Mesodermal cell (in vitro differentiated cells): Measurements from ENCODE around the gene ANKRD63.

ENCODE experiments used
- H3K27ac ChIP-seq: 2 replicates; pipeline ENCODE4 v1.7.0; 2013; ENCODE audit warnings: mild to moderate bottlenecking, low read depth, low read length, moderate library complexity; ENCODE audit not compliant: severe bottlenecking
- H3K36me3 ChIP-seq: 2 replicates; pipeline ENCODE4 v1.7.1; 2013; ENCODE audit warnings: mild to moderate bottlenecking, low read length, moderate library complexity; ENCODE audit not compliant: control insufficient read depth, insufficient read depth
- H3K4me1 ChIP-seq: one replicate; pipeline ENCODE4 v1.7.1; 2013; ENCODE audit warnings: mild to moderate bottlenecking, low read length; ENCODE audit not compliant: insufficient read depth, control insufficient read depth, poor library complexity, severe bottlenecking
- H3K4me3 ChIP-seq: 2 replicates; pipeline ENCODE4 v1.7.0; 2013; ENCODE audit warnings: low read length, control low read depth, mild to moderate bottlenecking; ENCODE audit not compliant: insufficient read depth, poor library complexity, severe bottlenecking; ENCODE audit errors: extremely low read depth
- H3K9me3 ChIP-seq: 2 replicates; pipeline ENCODE4 v1.7.1; 2013; ENCODE audit warnings: mild to moderate bottlenecking, low read length, moderate library complexity; ENCODE audit not compliant: control insufficient read depth
- WGBS, 2 experiments: methylation state at CpG; one replicate each; pipeline ENCODE4 v1.1.5; 2013; ENCODE audit warnings: missing lambda C conversion rate in 2 of 2; ENCODE audit not compliant: insufficient coverage in 2 of 2; 5-methylcytosine and 5-hydroxymethylcytosine counted together

Gene ANKRD63

GRCh38 chr15:40303576-40303975 is 20.7 kb upstream of the ANKRD63 start:
- Histone ChIP-seq H3K36me3 (peaks cover 12% of the 10 kb centered on the region), H3K27ac (no peak overlapping the region), H3K4me3 (no peak overlapping the region), H3K4me1 (peaks cover 33% of the 10 kb centered on the region), H3K9me3 (peaks cover 11% of the 10 kb centered on the region)
- WGBS, 2 experiments = 92 to 100% methylated on average over 2 of the region's 2 CpGs

GRCh38 chr15:40302981-40303380 is 20.1 kb upstream of the ANKRD63 start:
- peaks cover 18% of the 10 kb centered on the region for H3K36me3 ChIP-seq
- WGBS, 2 experiments = 97 to 99% methylated on average over 9 of the region's 11 CpGs
- H3K4me1 ChIP-seq = peaks cover 27% of the 10 kb centered on the region

GRCh38 chr15:40302288-40302886 is 19.5 kb upstream of the ANKRD63 start:
- Histone ChIP-seq H3K9me3 (peaks cover 11% of the 10 kb centered on the region), H3K4me3 (no peak overlapping the region), H3K36me3 (peaks cover 19% of the 10 kb centered on the region), H3K27ac (peak overlapping the region; percentile 85), H3K4me1 (peaks cover 23% of the 10 kb centered on the region)
- 93 to 94% methylated on average over 12 to 14 of the region's 19 CpGs for WGBS, 2 experiments

More at GRCh38 chr15:40302981-40303380, 20.1 kb upstream of the ANKRD63 start:
- Histone ChIP-seq H3K27ac (no peak overlapping the region), H3K4me3 (no peak overlapping the region), H3K9me3 (peaks cover 11% of the 10 kb centered on the region)

GRCh38 chr15:40301467-40302179 is 18.8 kb upstream of the ANKRD63 start:
- no peak overlapping the region for H3K4me3 ChIP-seq
- WGBS, 2 experiments = 52 to 67% methylated on average over 7 to 12 of the region's 12 CpGs
- H3K9me3 ChIP-seq = peaks cover 11% of the 10 kb centered on the region
- H3K4me1 ChIP-seq = peaks cover 16% of the 10 kb centered on the region
- peak overlapping the region; percentile 85 for H3K27ac ChIP-seq
- peaks cover 19% of the 10 kb centered on the region for H3K36me3 ChIP-seq

GRCh38 chr15:40300771-40301170 is 17.9 kb upstream of the ANKRD63 start:
- Histone ChIP-seq H3K4me1 (peaks cover 13% of the 10 kb centered on the region), H3K27ac (peak overlapping the region; percentile 85), H3K36me3 (peaks cover 19% of the 10 kb centered on the region), H3K4me3 (no peak overlapping the region), H3K9me3 (peaks cover 11% of the 10 kb centered on the region)
- 80% methylated on average over 1 of the region's 2 CpGs; no CpG with 5 or more reads in 1 of the 2 experiments for WGBS, 2 experiments

- peaks cover 13% of the 10 kb centered on the region for H3K4me1 ChIP-seq
- WGBS, 2 experiments = 100% methylated on average over 1 of the region's 2 CpGs; no CpG with 5 or more reads in 1 of the 2 experiments
- H3K4me3 ChIP-seq = no peak overlapping the region
- peaks cover 19% of the 10 kb centered on the region for H3K36me3 ChIP-seq
- H3K27ac ChIP-seq = no peak overlapping the region
- H3K9me3 ChIP-seq = peaks cover 11% of the 10 kb centered on the region
Observed at GRCh38 chr15:40300367-40300766, 17.5 kb upstream of the ANKRD63 start.

GRCh38 chr15:40298216-40298935 is 15.5 kb upstream of the ANKRD63 start:
- Histone ChIP-seq H3K27ac (no peak overlapping the region), H3K9me3 (peaks cover 11% of the 10 kb centered on the region), H3K36me3 (peaks cover 19% of the 10 kb centered on the region), H3K4me1 (peaks cover 13% of the 10 kb centered on the region), H3K4me3 (no peak overlapping the region)
- WGBS, 2 experiments = 94 to 98% methylated on average over 15 of the region's 17 CpGs

GRCh38 chr15:40297356-40297755 is 14.5 kb upstream of the ANKRD63 start:
- 93 to 94% methylated on average over 6 to 8 of the region's 10 CpGs for WGBS, 2 experiments
- Histone ChIP-seq H3K27ac (no peak overlapping the region), H3K4me1 (peaks cover 11% of the 10 kb centered on the region), H3K4me3 (no peak overlapping the region), H3K9me3 (peaks cover 11% of the 10 kb centered on the region), H3K36me3 (peaks cover 13% of the 10 kb centered on the region)

- peaks cover 11% of the 10 kb centered on the region for H3K9me3 ChIP-seq
- WGBS, 2 experiments = 92 to 96% methylated on average over 4 of the region's 5 CpGs
- peaks cover 13% of the 10 kb centered on the region for H3K36me3 ChIP-seq
- H3K4me1 ChIP-seq = peaks cover 5% of the 10 kb centered on the region
- H3K4me3 ChIP-seq = no peak overlapping the region
- H3K27ac ChIP-seq = no peak overlapping the region
Observed at GRCh38 chr15:40296561-40297230, 13.8 kb upstream of the ANKRD63 start.

- H3K4me3 ChIP-seq = no peak overlapping the region
- H3K9me3 ChIP-seq = peaks cover 11% of the 10 kb centered on the region
- H3K27ac ChIP-seq = no peak overlapping the region
- H3K4me1 ChIP-seq = peaks cover 4% of the 10 kb centered on the region
- WGBS, 2 experiments = 84 to 88% methylated on average over 7 to 11 of the region's 12 CpGs
- H3K36me3 ChIP-seq = peaks cover 13% of the 10 kb centered on the region
Observed at GRCh38 chr15:40295877-40296560, 13.2 kb upstream of the ANKRD63 start.
